SK-N-SH treated with all-trans-retinoic acid at 6 μM for 48 hours (cell line): Measurements from ENCODE around the gene AP1B1.

Experiments used
- ATAC-seq: fragments of 200-7000 bp; cut with Tn5 transposase; 3 replicates; pipeline ENCODE4 v1.9.1; 2020; ENCODE audit warnings: mild to moderate bottlenecking, moderate library complexity
- ARNTL ChIP-seq: fragments of 450-650 bp; formaldehyde crosslinking; IDR thresholded peaks from 2 replicates; pipeline ENCODE4 v1.5.0; 2020; ENCODE audit warnings: low read depth, mild to moderate bottlenecking, moderate library complexity, borderline replicate concordance
- BACH2 ChIP-seq: fragments of 250-450 bp; sonication (Bioruptor Pico); IDR thresholded peaks from 2 replicates; pipeline ENCODE4 v1.9.0; 2021; ENCODE audit warnings: mild to moderate bottlenecking, borderline replicate concordance
- CREB5 ChIP-seq: fragments of 250-450 bp; sonication (Bioruptor Pico); IDR thresholded peaks from 2 replicates; pipeline ENCODE4 v1.5.1; 2020; ENCODE audit warnings: low read depth, mild to moderate bottlenecking, moderate library complexity
- CSDC2 ChIP-seq: fragments of 250-450 bp; sonication (Bioruptor Pico); IDR thresholded peaks from 2 replicates; pipeline ENCODE4 v1.5.0; 2020; ENCODE audit warnings: mild to moderate bottlenecking, moderate library complexity
- ESRRG ChIP-seq: fragments of 250-450 bp; sonication (Bioruptor Pico); IDR thresholded peaks from 2 replicates; pipeline ENCODE4 v1.6.1; 2021; ENCODE audit warnings: mild to moderate bottlenecking
- GLIS3 ChIP-seq: fragments of 250-450 bp; sonication (Bioruptor Pico); IDR thresholded peaks from 2 replicates; pipeline ENCODE4 v1.5.0; 2020; ENCODE audit warnings: mild to moderate bottlenecking, moderate library complexity
- ISL1 ChIP-seq: fragments of 250-450 bp; sonication (Bioruptor Pico); IDR thresholded peaks from 2 replicates; pipeline ENCODE4 v2.1.2; 2022; ENCODE audit warnings: mild to moderate bottlenecking, moderate library complexity
- OSR1 ChIP-seq: fragments of 250-450 bp; sonication (Bioruptor Pico); IDR thresholded peaks from 2 replicates; pipeline ENCODE4 v1.8.0; 2022; ENCODE audit warnings: moderate library complexity, mild to moderate bottlenecking, inconsistent platforms
- POU6F1 ChIP-seq: fragments of 250-450 bp; sonication (Bioruptor Pico); IDR thresholded peaks from 2 replicates; pipeline ENCODE4 v1.8.0; 2021; ENCODE audit warnings: low read depth, mild to moderate bottlenecking, moderate library complexity, borderline replicate concordance
- PPARA ChIP-seq: fragments of 250-450 bp; sonication (Bioruptor Pico); IDR thresholded peaks from 2 replicates; pipeline ENCODE4 v1.5.0; 2020; ENCODE audit warnings: mild to moderate bottlenecking, borderline replicate concordance
- RARB ChIP-seq: fragments of 250-450 bp; sonication (Bioruptor Pico); IDR thresholded peaks from 2 replicates; pipeline ENCODE4 v1.8.0; 2021; ENCODE audit warnings: mild to moderate bottlenecking, moderate library complexity
- SNAI2 ChIP-seq: fragments of 250-450 bp; sonication (Bioruptor Pico); IDR thresholded peaks from 2 replicates; pipeline ENCODE4 v1.5.0; 2020; ENCODE audit warnings: mild to moderate bottlenecking, moderate library complexity
- TCF4 ChIP-seq: fragments of 250-450 bp; sonication (Bioruptor Pico); IDR thresholded peaks from 2 replicates; pipeline ENCODE4 v1.8.0; 2021; ENCODE audit warnings: mild to moderate bottlenecking, moderate library complexity, borderline replicate concordance
- TOX ChIP-seq: fragments of 250-450 bp; sonication (Bioruptor Pico); IDR thresholded peaks from 2 replicates; pipeline ENCODE4 v1.8.0; 2021; ENCODE audit warnings: mild to moderate bottlenecking, moderate library complexity, borderline replicate concordance
- TSHZ2 ChIP-seq: fragments of 250-450 bp; sonication (Bioruptor Pico); IDR thresholded peaks from 2 replicates; pipeline ENCODE4 v1.5.0; 2020; ENCODE audit warnings: mild to moderate bottlenecking, moderate library complexity
- ZC3H10 ChIP-seq: fragments of 250-450 bp; sonication (Bioruptor Pico); IDR thresholded peaks from 2 replicates; pipeline ENCODE4 v1.5.1; 2021; ENCODE audit warnings: mild to moderate bottlenecking, moderate library complexity
- ZFP3 ChIP-seq: fragments of 250-450 bp; sonication (Bioruptor Pico); IDR thresholded peaks from 2 replicates; pipeline ENCODE4 v1.5.0; 2020; ENCODE audit warnings: mild to moderate bottlenecking, moderate library complexity
- ZFP30 ChIP-seq: fragments of 450-650 bp; formaldehyde crosslinking; IDR thresholded peaks from 2 replicates; pipeline ENCODE4 v1.5.0; 2022; ENCODE audit warnings: mild to moderate bottlenecking, moderate library complexity
- ZNF70 ChIP-seq: fragments of 450-650 bp; formaldehyde crosslinking; IDR thresholded peaks from 2 replicates; pipeline ENCODE4 v1.5.0; 2020; ENCODE audit warnings: mild to moderate bottlenecking, moderate library complexity
- ZNF8 ChIP-seq: fragments of 450-650 bp; formaldehyde crosslinking; IDR thresholded peaks from 2 replicates; pipeline ENCODE4 v1.5.0; 2020; ENCODE audit warnings: mild to moderate bottlenecking, moderate library complexity
- TF ChIP-seq, protein P1 (sequence below): fragments of 250-450 bp; sonication (Bioruptor Pico); IDR thresholded peaks from 2 replicates; pipeline ENCODE4 v1.5.1; 2021; ENCODE audit warnings: mild to moderate bottlenecking, moderate library complexity

AP1B1 gene

DNA sequence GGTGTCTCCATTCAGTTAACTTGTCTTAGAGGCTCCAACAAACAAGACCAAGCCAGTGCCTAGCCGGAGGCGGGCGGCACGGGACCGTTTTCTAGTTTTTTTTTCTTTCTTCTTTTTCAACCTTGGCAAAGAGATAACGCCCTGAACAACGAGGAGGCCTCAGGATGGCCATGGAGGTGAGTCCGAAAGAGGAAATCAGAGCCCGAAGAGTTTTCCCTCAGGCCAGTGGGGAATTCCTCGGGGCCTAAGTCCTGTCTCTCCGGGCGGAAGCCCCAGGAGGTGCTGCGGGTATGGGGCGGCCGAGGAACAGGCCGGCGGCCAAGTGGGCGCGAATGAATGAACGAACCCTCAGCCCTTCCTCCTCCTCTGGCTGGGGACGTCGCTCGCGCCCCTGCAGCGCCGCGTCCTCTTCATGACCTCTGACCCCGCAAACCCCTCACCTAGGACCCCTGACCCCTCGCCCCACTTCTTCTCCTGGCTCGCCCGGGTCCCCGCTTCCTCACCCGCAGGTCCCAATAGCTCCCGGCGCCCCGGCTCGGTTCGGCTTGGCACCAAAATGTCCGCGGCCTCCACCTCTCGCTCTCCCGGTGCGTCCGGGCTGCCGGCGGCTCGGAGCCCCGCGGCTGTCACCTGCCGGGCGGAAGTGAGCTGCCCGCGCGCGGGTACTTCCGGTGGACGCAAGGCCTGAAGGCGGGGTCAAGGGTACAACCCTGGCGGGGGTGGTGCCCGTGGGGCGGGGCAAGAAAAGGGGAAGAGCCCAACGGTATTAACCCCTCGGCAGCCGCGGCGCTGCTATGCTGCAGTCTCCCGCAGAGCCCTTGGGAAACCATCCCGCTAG lies at the start of gene AP1B1:
Gene AP1B1, minus strand, starts transcription at position 650 of the 838 bp plus-strand sequence. CDS start 21,327 bp downstream, outside the sequence.
- ATAC-seq: peak; percentile 98
- TF ChIP-seq TOX (CRISPR knock-in tag): no peak
- TF ChIP-seq PPARA: no peak
- TF ChIP-seq OSR1: no peak
- TF ChIP-seq TCF4: no peak
- no peak for TF ChIP-seq ZNF8 (CRISPR knock-in tag)
- TF ChIP-seq, protein P1, sequence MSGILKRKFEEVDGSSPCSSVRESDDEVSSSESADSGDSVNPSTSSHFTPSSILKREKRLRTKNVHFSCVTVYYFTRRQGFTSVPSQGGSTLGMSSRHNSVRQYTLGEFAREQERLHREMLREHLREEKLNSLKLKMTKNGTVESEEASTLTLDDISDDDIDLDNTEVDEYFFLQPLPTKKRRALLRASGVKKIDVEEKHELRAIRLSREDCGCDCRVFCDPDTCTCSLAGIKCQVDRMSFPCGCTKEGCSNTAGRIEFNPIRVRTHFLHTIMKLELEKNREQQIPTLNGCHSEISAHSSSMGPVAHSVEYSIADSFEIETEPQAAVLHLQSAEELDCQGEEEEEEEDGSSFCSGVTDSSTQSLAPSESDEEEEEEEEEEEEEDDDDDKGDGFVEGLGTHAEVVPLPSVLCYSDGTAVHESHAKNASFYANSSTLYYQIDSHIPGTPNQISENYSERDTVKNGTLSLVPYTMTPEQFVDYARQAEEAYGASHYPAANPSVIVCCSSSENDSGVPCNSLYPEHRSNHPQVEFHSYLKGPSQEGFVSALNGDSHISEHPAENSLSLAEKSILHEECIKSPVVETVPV (CRISPR knock-in tag): no peak
- no peak for TF ChIP-seq GLIS3 (CRISPR knock-in tag)
- no peak for TF ChIP-seq ESRRG (CRISPR knock-in tag)
- TF ChIP-seq ZC3H10 (CRISPR knock-in tag): no peak
- TF ChIP-seq ZFP3 (CRISPR knock-in tag): no peak
- TF ChIP-seq ZFP30: no peak
- no peak for TF ChIP-seq CSDC2 (CRISPR knock-in tag)
- TF ChIP-seq SNAI2 (CRISPR knock-in tag): no peak
- no peak for TF ChIP-seq ARNTL (CRISPR knock-in tag)
- no peak for TF ChIP-seq ZNF70 (CRISPR knock-in tag)

DNA sequence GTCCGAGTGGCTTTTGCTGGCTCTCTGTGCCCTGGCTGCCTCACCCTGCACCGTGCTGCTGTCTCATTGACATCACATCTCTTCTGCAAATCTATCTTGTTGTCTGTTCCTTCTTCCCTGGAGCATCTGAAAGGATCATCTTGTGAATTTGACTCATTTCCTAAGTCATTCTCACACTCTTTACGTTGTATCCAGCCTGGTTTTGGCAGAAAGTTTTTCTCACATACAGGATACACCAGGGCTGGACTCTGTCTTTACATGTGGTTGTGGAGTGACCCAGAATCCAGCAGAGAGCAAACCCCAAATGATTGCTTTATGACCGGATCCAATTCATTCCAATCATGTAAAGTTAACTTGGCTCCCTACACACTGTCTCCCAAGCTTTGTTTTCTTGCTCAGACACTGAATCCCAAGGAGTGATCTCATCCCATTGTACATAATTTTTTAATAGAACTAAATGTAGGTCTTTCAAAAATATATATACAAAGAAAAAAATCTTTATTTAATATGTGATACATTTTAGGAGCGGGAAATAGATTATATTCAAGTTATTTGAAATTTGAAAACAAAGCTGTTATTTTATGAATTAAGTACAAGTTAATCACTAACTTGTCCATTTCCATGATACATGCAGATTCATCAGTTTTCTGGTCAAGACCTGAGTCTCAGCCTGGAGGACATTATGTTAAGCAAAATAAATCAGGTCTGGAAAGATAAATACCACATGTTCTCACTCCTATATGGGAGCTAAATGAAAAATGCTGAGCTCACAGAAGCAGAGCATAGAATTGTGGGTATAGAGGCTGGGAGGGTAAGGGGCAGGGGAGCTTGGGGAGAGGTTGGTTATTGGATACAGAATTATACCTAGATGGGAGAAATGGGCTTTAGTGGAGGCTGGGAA lies 47.1 kb upstream of the AP1B1 start:
- no peak for TF ChIP-seq ZFP3 (CRISPR knock-in tag)
- no peak for TF ChIP-seq PPARA
- no peak for TF ChIP-seq TSHZ2 (CRISPR knock-in tag)
- no peak for TF ChIP-seq ISL1 (CRISPR knock-in tag)
- TF ChIP-seq TOX (CRISPR knock-in tag): no peak
- no peak for ATAC-seq

DNA sequence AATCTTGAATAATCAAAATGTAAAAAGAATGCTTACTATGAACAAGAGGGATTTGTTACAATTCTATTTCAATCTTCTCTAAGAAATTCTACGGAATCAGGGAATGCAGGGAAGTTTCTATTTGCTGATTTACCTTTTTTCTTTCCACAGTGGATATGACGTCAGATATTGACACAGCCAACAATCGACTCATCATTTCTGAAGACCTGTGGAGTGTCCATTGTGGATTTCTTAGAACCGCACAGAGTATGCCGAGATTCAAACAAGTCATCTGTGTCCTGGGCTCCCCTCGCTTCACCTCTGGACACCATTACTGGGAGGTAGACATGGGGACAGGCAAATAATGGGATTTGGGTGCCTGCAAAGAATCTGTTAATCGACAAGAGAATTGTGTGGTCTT lies 45.9 kb upstream of the AP1B1 start:
- TF ChIP-seq CREB5: no peak
- no peak for ATAC-seq

GRCh38 chr22:29433856-29434255 lies 45.5 kb upstream of the AP1B1 start:
- ATAC-seq: no peak
- TF ChIP-seq CSDC2 (CRISPR knock-in tag): no peak
- TF ChIP-seq ZC3H10 (CRISPR knock-in tag): no peak
- TF ChIP-seq, protein P1 (CRISPR knock-in tag): no peak
- TF ChIP-seq RARB: no peak
- TF ChIP-seq CREB5: no peak
- no peak for TF ChIP-seq ZFP3 (CRISPR knock-in tag)
- TF ChIP-seq GLIS3 (CRISPR knock-in tag): no peak
- TF ChIP-seq BACH2: no peak
- no peak for TF ChIP-seq TCF4
- TF ChIP-seq ESRRG (CRISPR knock-in tag): no peak
- TF ChIP-seq ZFP30: no peak
- TF ChIP-seq OSR1: no peak
- no peak for TF ChIP-seq ZNF8 (CRISPR knock-in tag)
- TF ChIP-seq POU6F1 (CRISPR knock-in tag): no peak
